ENCODE measurements around the gene CLECL1. TPM values are rescaled to one million over a fixed set of nuclear protein-coding genes. Genes with fewer than 3 reads are reported as not detected.

CLECL1 gene
- total RNA-seq, 2 experiments from 2014 or later, result 73.3 to 114 TPM

- Histone ChIP-seq H3K36me3 (ENCODE audit: insufficient read depth, low read length) (peaks cover 17% of the 10 kb centered on the region), H3K4me1 (ENCODE audit: insufficient read depth, low read length, poor library complexity, severe bottlenecking) (peaks cover 77% of the 10 kb centered on the region), H3K4me3 (ENCODE audit: low read depth, low read length, poor library complexity, severe bottlenecking) (peak overlapping the region; percentile 78), H3K4me2 (ENCODE audit: low read length) (peak overlapping the region; percentile 80), H3K79me2 (ENCODE audit: insufficient read depth, low read depth, low read length) (peaks cover 93% of the 10 kb centered on the region), H2AFZ (ENCODE audit: low read length) (no peak overlapping the region; the same call in 1 of the 2 replicates), H3K9me2 (ENCODE audit: insufficient read depth, low read length) (no peaks in the 10 kb centered on the region), H3K9me3 (ENCODE audit: low read length) (peaks cover 5% of the 10 kb centered on the region; the same call in 1 of the 2 replicates), H4K20me1 (ENCODE audit: insufficient read depth, low read length) (no peaks in the 10 kb centered on the region), H3K27ac (ENCODE audit: low read depth, low read length, poor library complexity, severe bottlenecking) (peak overlapping the region; percentile 99)
- BruUV-seq (replicated peaks), result no TSS peak
- CTCF ChIA-PET (ENCODE audit: unreplicated experiment), result interaction anchor here (0.8 kb wide), 2 partner anchors 12 to 28 kb away, joined by 3 read pairs; no protein-coding TSS in a partner anchor
- intact Hi-C loops (cut with micrococcal nuclease; ENCODE audit: unreplicated experiment), result loop anchor here (2.0 to 10.0 kb wide), 2 partner anchors 667 to 1035 kb away; partner anchors contain the start of gene RIMKLB
- DNase-seq (ENCODE audit: low spot score), result peak; percentile 74
- POLR2A ChIA-PET, result interaction anchor here (0.5 to 5.5 kb wide), 24 partner anchors 9 to 667 kb away, joined by 3 to 98 read pairs (median 8); partner anchors contain the start of genes CD69 and CLEC2D
- TF ChIP-seq, protein P1, sequence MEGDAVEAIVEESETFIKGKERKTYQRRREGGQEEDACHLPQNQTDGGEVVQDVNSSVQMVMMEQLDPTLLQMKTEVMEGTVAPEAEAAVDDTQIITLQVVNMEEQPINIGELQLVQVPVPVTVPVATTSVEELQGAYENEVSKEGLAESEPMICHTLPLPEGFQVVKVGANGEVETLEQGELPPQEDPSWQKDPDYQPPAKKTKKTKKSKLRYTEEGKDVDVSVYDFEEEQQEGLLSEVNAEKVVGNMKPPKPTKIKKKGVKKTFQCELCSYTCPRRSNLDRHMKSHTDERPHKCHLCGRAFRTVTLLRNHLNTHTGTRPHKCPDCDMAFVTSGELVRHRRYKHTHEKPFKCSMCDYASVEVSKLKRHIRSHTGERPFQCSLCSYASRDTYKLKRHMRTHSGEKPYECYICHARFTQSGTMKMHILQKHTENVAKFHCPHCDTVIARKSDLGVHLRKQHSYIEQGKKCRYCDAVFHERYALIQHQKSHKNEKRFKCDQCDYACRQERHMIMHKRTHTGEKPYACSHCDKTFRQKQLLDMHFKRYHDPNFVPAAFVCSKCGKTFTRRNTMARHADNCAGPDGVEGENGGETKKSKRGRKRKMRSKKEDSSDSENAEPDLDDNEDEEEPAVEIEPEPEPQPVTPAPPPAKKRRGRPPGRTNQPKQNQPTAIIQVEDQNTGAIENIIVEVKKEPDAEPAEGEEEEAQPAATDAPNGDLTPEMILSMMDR (conservative IDR thresholded peaks at IDR 0.05; ENCODE audit: low read length), result no peak
- TF ChIP-seq EZH2phosphoT487 (IDR thresholded peaks at IDR 0.05; ENCODE audit: borderline replicate concordance, low read depth, low read length), result no peak
Measured at GRCh38 chr12:9730011-9730410, 2.9 kb downstream of the CLECL1 start.

DNA sequence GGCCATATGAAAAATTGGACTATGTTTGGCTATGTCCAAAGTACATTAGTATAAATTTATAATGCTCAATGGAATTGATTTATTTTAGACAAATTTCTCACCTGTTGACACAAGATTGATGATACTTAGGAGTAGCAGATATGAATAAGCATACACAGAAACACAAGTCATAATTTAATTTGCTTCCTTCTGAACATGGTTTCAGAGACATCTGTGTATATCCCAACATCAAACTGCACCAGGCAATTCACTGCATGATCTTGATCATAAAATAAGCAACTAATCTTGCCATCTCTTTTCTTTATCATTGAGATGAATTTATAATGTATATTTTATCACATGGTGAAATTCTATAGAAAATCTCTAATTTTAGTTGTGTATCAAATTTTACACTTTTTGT is 3.8 kb downstream of the CLECL1 start:
- peak overlapping the region; percentile 78 for H3K4me3 ChIP-seq (ENCODE audit: low read depth, low read length, poor library complexity, severe bottlenecking)
- peaks cover 100% of the 10 kb centered on the region for H3K79me2 ChIP-seq (ENCODE audit: insufficient read depth, low read depth, low read length)
- H3K4me2 ChIP-seq (ENCODE audit: low read length), result peak overlapping the region; percentile 80
- 0 out of 2 replicates have a peak, but pooled peaks cover 4% of the 10 kb centered on the region for H3K9me3 ChIP-seq (ENCODE audit: low read length)
- DNase-seq (ENCODE audit: low spot score), result peak; percentile 51
- H3K9me2 ChIP-seq (ENCODE audit: insufficient read depth, low read length), result no peaks in the 10 kb centered on the region
- ChIA-PET CTCF (ENCODE audit: unreplicated experiment) (no interaction called here), POLR2A (interaction anchor here (0.6 to 5.5 kb wide), 16 partner anchors 8 to 668 kb away, joined by 3 to 98 read pairs (median 24); partner anchors contain the start of genes CD69 and CLEC2D)
- no TSS peak for BruUV-seq (replicated peaks)
- no peak overlapping the region for H2AFZ ChIP-seq (ENCODE audit: low read length)
- no peaks in the 10 kb centered on the region for H4K20me1 ChIP-seq (ENCODE audit: insufficient read depth, low read length)
- peaks cover 79% of the 10 kb centered on the region for H3K4me1 ChIP-seq (ENCODE audit: insufficient read depth, low read length, poor library complexity, severe bottlenecking)
- TF ChIP-seq, protein P1 (conservative IDR thresholded peaks at IDR 0.05; ENCODE audit: low read length), result no peak
- no peak for TF ChIP-seq EZH2phosphoT487 (IDR thresholded peaks at IDR 0.05; ENCODE audit: borderline replicate concordance, low read depth, low read length)
- H3K36me3 ChIP-seq (ENCODE audit: insufficient read depth, low read length), result peaks cover 12% of the 10 kb centered on the region; the same call in 1 of the 2 replicates
- intact Hi-C loops (cut with micrococcal nuclease; ENCODE audit: unreplicated experiment), result loop anchor here (1.0 kb wide), 1 partner anchor 8 kb away; no protein-coding TSS in a partner anchor
- peak overlapping the region; percentile 99 for H3K27ac ChIP-seq (ENCODE audit: low read depth, low read length, poor library complexity, severe bottlenecking)

GRCh38 chr12:9727813-9728212 is 5.1 kb downstream of the CLECL1 start:
- H3K9me3 ChIP-seq (ENCODE audit: low read length), result 0 out of 2 replicates have a peak, but pooled peaks cover 4% of the 10 kb centered on the region
- no peaks in the 10 kb centered on the region for H4K20me1 ChIP-seq (ENCODE audit: insufficient read depth, low read length)
- ChIA-PET POLR2A (interaction anchor here (1.0 to 8.5 kb wide), 7 partner anchors 11 to 80 kb away, joined by 3 to 136 read pairs (median 18); partner anchors contain the start of gene CLEC2D), CTCF (ENCODE audit: unreplicated experiment) (no interaction called here)
- peak overlapping the region; percentile 80 for H3K4me2 ChIP-seq (ENCODE audit: low read length)
- H3K4me1 ChIP-seq (ENCODE audit: insufficient read depth, low read length, poor library complexity, severe bottlenecking), result peaks cover 81% of the 10 kb centered on the region
- no peak for DNase-seq (ENCODE audit: low spot score)
- no peak overlapping the region for H2AFZ ChIP-seq (ENCODE audit: low read length)
- intact Hi-C loops (cut with micrococcal nuclease; ENCODE audit: unreplicated experiment), result no loop called here
- no peaks in the 10 kb centered on the region for H3K9me2 ChIP-seq (ENCODE audit: insufficient read depth, low read length)
- H3K79me2 ChIP-seq (ENCODE audit: insufficient read depth, low read depth, low read length), result peaks cover 100% of the 10 kb centered on the region
- H3K4me3 ChIP-seq (ENCODE audit: low read depth, low read length, poor library complexity, severe bottlenecking), result peak overlapping the region; percentile 78
- H3K27ac ChIP-seq (ENCODE audit: low read depth, low read length, poor library complexity, severe bottlenecking), result peak overlapping the region; percentile 99
- BruUV-seq (replicated peaks), result no TSS peak
- TF ChIP-seq, protein P1 (conservative IDR thresholded peaks at IDR 0.05; ENCODE audit: low read length), result no peak
- H3K36me3 ChIP-seq (ENCODE audit: insufficient read depth, low read length), result peaks cover 20% of the 10 kb centered on the region; the same call in 1 of the 2 replicates
